HG03135 (cell line): ENCODE measurements around the gene NPPA.

Experiments used
- ATAC-seq: cut with Tn5 transposase; IDR thresholded peaks from one replicate; pipeline ENCODE4 v1.9.1; 2021; ENCODE audit warnings: mild to moderate bottlenecking, moderate library complexity; ENCODE audit not compliant: unreplicated experiment

Gene NPPA

GRCh38 chr1:11845641-11846335 lies 1.8 kb downstream of the NPPA start:
- no peak for ATAC-seq

DNA sequence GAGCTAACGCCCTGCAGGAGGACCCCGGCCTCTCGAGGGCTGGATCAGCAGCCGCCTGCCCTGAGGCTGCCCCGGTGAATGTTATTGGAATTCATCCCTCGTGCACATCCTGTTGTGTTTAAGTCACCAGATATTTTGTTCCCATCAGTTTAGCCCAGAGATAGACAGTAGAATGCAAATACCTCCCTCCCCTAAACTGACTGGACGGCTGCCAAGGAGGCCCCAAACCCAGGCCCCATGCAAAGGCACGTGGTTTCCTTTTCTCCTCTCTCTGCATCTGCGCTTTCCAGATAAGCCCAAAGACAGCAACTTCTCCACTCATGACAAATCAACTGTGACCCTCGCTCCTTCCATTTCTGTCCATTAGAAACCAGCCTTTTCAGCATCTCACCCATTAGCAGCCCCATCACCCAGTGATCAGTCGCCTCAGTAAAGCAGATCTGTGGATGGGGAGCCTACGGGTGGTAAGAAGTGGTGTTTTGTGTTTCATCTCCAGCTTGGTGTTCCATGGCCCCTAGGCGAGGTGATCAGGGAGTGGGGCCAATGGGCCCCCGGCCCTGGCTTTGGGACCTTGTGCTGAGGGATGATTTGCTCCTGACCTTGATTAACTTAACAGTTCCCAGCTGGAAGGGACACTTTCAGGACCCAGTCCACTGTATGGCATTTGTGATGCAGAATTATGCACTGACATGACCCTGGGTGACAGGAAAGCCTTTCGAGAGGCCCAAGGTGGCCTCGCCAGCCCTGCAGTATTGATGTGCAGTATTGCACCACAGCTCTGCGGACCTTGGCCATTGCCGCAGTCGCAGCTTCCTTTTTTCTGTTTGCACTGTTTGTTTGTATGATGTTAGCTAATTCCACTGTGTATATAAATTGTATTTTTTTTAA lies 5.2 kb downstream of the NPPA start:
- ATAC-seq: no peak

GRCh38 chr1:11841245-11842153 lies 6.1 kb downstream of the NPPA start:
- ATAC-seq: no peak

- ATAC-seq: no peak
These were observed 7.6 kb downstream of the NPPA start for GRCh38 chr1:11839727-11840705.

DNA sequence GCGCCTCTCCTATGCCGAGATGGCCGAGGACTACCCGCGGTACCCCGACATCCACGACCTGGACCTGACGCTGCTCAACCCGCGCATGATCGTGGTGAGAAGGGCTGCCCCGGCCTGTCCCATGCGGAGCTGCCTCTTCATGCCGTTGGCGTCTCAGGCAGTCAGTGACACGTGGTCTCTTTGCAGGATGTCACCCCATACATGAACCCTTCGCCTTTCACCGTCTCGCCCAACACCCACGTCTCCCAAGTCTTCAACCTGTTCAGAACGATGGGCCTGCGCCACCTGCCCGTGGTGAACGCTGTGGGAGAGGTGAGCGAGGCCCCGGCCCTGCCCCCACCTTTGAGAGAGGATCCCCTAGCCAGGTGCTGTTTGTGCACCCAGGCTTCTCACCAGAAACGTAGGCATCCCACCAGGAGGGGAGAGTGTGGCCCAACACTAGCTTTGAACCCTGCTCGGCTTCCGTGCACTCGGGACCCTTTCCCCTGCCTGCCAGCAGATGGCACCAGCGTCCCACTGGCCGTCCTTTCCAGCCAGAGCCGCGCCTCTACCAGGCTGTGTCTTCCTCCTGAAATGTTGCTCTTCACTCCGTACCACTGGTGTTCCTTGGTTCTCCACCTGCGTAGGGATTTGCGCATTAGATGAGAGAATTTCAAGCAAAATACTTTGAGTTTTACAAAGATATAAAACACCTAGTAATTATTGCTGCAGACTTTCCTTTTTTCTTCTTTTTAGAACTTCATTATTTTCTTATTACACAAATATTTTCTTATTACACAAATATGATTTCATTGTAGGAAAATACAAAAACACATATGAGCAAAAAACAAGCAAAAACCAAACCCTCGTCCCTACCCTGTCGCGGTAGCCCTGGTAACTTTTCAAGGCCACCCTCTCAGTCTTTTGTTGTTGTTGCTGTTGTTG lies 9.0 kb downstream of the NPPA start:
- ATAC-seq: no peak

- no peak for ATAC-seq
These were observed 9.7 kb downstream of the NPPA start for GRCh38 chr1:11837767-11838348.

GRCh38 chr1:11836955-11837766 lies 10.4 kb downstream of the NPPA start:
- ATAC-seq: no peak

- ATAC-seq: no peak
These were observed 11.9 kb downstream of the NPPA start for GRCh38 chr1:11835441-11836225.

GRCh38 chr1:11833900-11834299 lies 13.7 kb downstream of the NPPA start:
- ATAC-seq: no peak

GRCh38 chr1:11833497-11833896 lies 14.1 kb downstream of the NPPA start:
- no peak for ATAC-seq

- ATAC-seq: no peak
These were observed 15.4 kb downstream of the NPPA start for GRCh38 chr1:11831945-11832725.

DNA sequence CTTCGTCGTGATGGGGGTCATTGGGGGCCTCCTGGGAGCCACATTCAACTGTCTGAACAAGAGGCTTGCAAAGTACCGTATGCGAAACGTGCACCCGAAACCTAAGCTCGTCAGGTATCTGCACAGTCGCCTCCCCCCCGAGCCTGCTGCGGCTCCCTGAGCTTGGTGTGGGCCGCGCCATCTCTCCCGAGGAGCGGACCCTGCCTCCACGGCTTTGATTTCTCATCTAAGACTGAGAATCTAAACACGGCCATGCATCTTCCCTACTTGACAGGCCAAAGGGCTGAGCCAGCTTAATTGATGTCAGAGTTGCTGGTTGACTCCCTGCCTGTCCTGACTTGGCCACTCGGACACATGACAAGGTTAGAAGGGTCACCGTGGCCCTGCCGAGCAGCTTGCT lies 19.1 kb downstream of the NPPA start:
- no peak for ATAC-seq

DNA sequence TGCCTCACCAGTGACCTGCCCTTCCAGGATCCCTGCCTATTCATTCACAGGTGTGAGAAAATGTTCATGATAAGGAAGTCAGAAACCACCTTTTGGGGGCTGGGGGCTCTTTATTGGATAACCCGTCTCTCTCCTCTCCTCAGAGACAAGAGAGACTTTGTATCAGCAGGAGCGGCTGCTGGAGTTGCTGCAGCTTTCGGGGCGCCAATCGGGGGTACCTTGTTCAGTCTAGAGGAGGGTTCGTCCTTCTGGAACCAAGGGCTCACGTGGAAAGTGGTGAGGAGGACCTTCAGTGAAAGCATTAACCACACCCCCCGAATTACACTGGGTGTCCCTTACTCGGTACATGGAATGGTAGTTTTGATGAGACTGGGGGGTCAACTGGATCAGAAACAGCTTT lies 20.6 kb downstream of the NPPA start:
- no peak for ATAC-seq

GRCh38 chr1:11825131-11825530 lies 22.5 kb downstream of the NPPA start:
- ATAC-seq: no peak

DNA sequence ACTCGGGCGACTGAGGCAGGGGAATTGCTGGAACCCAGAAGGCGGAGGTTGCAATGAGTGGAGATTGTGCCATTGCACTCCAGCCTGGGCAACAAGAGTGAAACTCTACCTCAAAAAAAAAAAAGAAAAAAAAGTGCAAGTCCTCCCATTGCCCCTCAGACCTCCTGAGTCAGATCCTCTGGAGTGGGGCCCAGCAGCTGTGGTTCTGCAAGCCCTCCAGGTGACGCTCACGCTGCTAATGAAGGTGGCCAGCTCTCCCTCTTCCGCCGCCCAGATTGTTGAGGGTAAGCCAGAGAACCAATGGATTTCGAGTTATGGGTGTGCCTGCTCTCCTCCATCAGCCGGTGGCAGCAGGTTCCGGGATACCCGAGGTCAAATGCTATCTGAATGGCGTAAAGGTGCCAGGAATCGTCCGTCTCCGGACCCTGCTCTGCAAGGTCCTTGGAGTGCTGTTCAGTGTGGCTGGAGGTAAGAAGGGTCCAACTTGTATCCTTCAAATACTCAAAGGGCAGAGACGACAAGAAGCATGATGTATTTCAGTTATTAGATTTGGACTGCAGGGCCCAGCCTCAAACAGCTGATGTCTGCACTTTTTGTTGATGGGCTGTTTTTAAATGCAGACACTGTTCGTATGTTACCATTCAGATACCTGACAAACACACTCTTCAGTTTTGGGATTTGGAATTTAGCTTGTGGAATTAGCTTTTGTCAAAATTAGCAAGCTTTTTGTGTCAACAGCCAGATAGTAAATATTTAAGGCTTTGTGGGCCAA lies 24.0 kb downstream of the NPPA start:
- no peak for ATAC-seq
